Neural cell (in vitro differentiated cells): Measurements from ENCODE around the gene ATXN7L1. TPM values are rescaled to one million over a fixed set of nuclear protein-coding genes. Genes with fewer than 3 reads are reported as not detected.

Experiments
- H2AFZ ChIP-seq: fragments of 200-600, 300-800 bp; sonication (generic), shearing (Covaris generic); 2 replicates; pipeline ENCODE4 v1.6.0; 2014; ENCODE audit warnings: low read depth, mild to moderate bottlenecking, antibody characterized with exemption, low read length, moderate library complexity
- H3F3A ChIP-seq: fragments of 200-600 bp; shearing (Covaris generic); 2 replicates; pipeline ENCODE4 v1.6.1; 2016; ENCODE audit warnings: mild to moderate bottlenecking, moderate library complexity, mixed read lengths, antibody characterized with exemption, low read length; ENCODE audit not compliant: insufficient read depth, poor library complexity, severe bottlenecking
- H3K27ac ChIP-seq: fragments of 200-600, 300-800 bp; sonication (generic), shearing (Covaris generic); 2 replicates; pipeline ENCODE4 v1.5.1; 2014; ENCODE audit warnings: mild to moderate bottlenecking, low read length, moderate library complexity
- H3K27me3 ChIP-seq: fragments of 300-800, 200-600 bp; sonication (generic), shearing (Covaris generic); 2 replicates; pipeline ENCODE4 v1.6.0; 2014; ENCODE audit warnings: mild to moderate bottlenecking, low read depth, low read length, moderate library complexity; ENCODE audit not compliant: insufficient read depth
- H3K36me3 ChIP-seq: fragments of 300-800, 200-600 bp; sonication (generic), shearing (Covaris generic); 2 replicates; pipeline ENCODE4 v1.5.1; 2014; ENCODE audit warnings: mild to moderate bottlenecking, antibody characterized with exemption, low read length, moderate library complexity; ENCODE audit not compliant: insufficient read depth
- H3K4me2 ChIP-seq: fragments of 300-800, 200-600 bp; sonication (generic), shearing (Covaris generic); 2 replicates; pipeline ENCODE4 v1.6.0; 2014; ENCODE audit warnings: mild to moderate bottlenecking, low read length
- H3K4me3 ChIP-seq: fragments of 300-800, 200-600 bp; sonication (generic), shearing (Covaris generic); 2 replicates; pipeline ENCODE4 v1.5.1; 2014; ENCODE audit warnings: mild to moderate bottlenecking, low read length, moderate library complexity
- H3K79me2 ChIP-seq: fragments of 200-600 bp; shearing (Covaris generic); replicated peaks from 2 replicates; pipeline ENCODE4 v1.6.0; 2014; ENCODE audit warnings: mild to moderate bottlenecking, low read length, moderate library complexity; ENCODE audit not compliant: insufficient read depth
- H3K9ac ChIP-seq: fragments of 300-800, 200-600 bp; sonication (generic), shearing (Covaris generic); 2 replicates; pipeline ENCODE4 v1.6.1; 2016; ENCODE audit warnings: mild to moderate bottlenecking, low read length, mixed read lengths
- H3K9me2 ChIP-seq: fragments of 200-600 bp; shearing (Covaris generic); 2 replicates; pipeline ENCODE4 v1.6.1; 2016; ENCODE audit warnings: mild to moderate bottlenecking, low read length, mixed read lengths; ENCODE audit not compliant: insufficient read depth
- H3K9me3 ChIP-seq: fragments of 200-600, 300-800 bp; sonication (generic), shearing (Covaris generic); 2 replicates; pipeline ENCODE4 v1.6.1; 2016; ENCODE audit warnings: mild to moderate bottlenecking, mixed run types, low read length, moderate library complexity, mixed read lengths
- H4K20me1 ChIP-seq: fragments of 200-600 bp; shearing (Covaris generic); 2 replicates; pipeline ENCODE4 v1.6.1; 2016; ENCODE audit warnings: mild to moderate bottlenecking, mixed run types; ENCODE audit not compliant: insufficient read depth
- EP300 ChIP-seq: fragments of 450-650 bp; conservative IDR thresholded peaks from 2 replicates; pipeline ENCODE4 v1.6.1; 2014; ENCODE audit warnings: antibody characterized with exemption, mild to moderate bottlenecking, moderate library complexity; ENCODE audit not compliant: poor library complexity, severe bottlenecking
- EZH2 ChIP-seq: fragments of 200-600, 300-800 bp; shearing (Covaris generic), sonication (generic); IDR thresholded peaks from 2 replicates; pipeline ENCODE4 v1.6.1; 2014; ENCODE audit warnings: antibody characterized with exemption, low read length, borderline replicate concordance, mild to moderate bottlenecking; ENCODE audit not compliant: insufficient read depth, poor library complexity, severe bottlenecking
- MXI1 ChIP-seq: fragments of 450-650 bp; conservative IDR thresholded peaks from 2 replicates; pipeline ENCODE4 v1.6.1; 2014; ENCODE audit warnings: antibody characterized with exemption, mild to moderate bottlenecking; ENCODE audit not compliant: poor library complexity, severe bottlenecking
- POLR2AphosphoS5 ChIP-seq: IDR thresholded peaks from 2 replicates; pipeline ENCODE4 v1.6.1; 2012
- RAD21 ChIP-seq: fragments of 450-650 bp; conservative IDR thresholded peaks from 2 replicates; pipeline ENCODE4 v1.6.1; 2014; ENCODE audit warnings: antibody characterized with exemption, mild to moderate bottlenecking, moderate library complexity
- SMC3 ChIP-seq: fragments of 450-650 bp; conservative IDR thresholded peaks from 2 replicates; pipeline ENCODE4 v1.6.1; 2014; ENCODE audit warnings: antibody characterized with exemption, mild to moderate bottlenecking, moderate library complexity; ENCODE audit not compliant: poor library complexity
- TAF1 ChIP-seq: IDR thresholded peaks from 2 replicates; pipeline ENCODE4 v1.6.1; 2012; ENCODE audit warnings: low read depth
- polyA plus RNA-seq: library from polyadenylated mRNA; depleted of rRNA; stranded (reverse); fragments of >200 nt; gene quantifications from 2 replicates; pipeline ENCODE4 v1.2.3, GENCODE V29; 2014
- TF ChIP-seq, protein P1 (sequence below): IDR thresholded peaks from 2 replicates; pipeline ENCODE4 v1.6.1; 2012; ENCODE audit warnings: borderline replicate concordance
- TF ChIP-seq, protein P2 (sequence below): fragments of 450-650 bp; IDR thresholded peaks from 2 replicates; pipeline ENCODE4 v1.5.1; 2014; ENCODE audit warnings: antibody characterized with exemption, mild to moderate bottlenecking, moderate library complexity; ENCODE audit not compliant: poor library complexity, severe bottlenecking

The ATXN7L1 gene
- polyA plus RNA-seq, 1 donor from 2014 or later: 4.3 TPM

DNA sequence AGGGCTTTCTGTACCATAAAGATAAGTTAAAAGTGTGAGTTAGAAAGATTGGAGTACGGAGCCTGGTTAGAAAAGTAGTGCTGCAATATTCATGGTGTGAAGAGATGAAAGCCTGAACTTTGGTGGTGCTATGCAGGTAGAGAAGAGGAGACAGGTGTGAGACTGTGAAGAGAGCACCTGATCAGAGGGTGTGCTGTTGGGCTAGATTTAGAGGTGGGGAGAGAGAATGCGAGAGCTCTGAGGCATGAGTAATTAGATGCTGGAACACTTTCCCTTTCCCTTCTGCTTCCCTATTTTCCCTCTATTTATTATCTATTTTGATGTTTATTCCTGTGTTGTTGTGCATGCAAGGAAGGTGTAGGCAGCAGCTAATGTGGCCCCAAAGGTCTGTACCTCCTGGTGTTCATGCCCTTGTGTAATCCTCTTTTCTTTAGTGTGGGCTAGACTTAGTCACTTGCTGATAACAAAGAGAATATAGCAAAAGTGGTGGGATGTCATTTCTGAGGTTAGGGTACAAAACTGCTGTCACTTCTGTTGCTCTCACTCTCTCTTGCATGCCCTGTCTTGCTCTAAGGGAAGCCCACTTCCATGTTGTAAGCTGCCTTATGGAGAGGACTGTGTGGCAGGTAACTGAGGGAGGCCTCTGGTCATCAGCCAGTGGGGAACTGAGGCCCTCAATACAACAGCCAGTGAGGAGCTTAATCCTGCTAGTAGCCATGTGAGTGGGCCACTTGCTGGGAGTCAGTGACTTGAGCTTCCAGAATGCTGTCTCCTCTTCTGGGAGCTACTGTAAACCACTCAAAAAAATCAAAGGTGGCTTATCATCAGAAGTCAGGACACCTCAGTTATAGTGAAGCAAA is 2.6 kb upstream of the ATXN7L1 start:
- no peak overlapping the region for H3K27ac ChIP-seq
- H3K9me3 ChIP-seq: no peaks in the 10 kb centered on the region
- no peaks in the 10 kb centered on the region for H3K36me3 ChIP-seq
- peaks cover 16% of the 10 kb centered on the region for H3K79me2 ChIP-seq
- H3F3A ChIP-seq: no peaks in the 10 kb centered on the region
- H2AFZ ChIP-seq: no peak overlapping the region
- no peaks in the 10 kb centered on the region for H4K20me1 ChIP-seq
- H3K9ac ChIP-seq: no peak overlapping the region
- TF ChIP-seq, protein P1, sequence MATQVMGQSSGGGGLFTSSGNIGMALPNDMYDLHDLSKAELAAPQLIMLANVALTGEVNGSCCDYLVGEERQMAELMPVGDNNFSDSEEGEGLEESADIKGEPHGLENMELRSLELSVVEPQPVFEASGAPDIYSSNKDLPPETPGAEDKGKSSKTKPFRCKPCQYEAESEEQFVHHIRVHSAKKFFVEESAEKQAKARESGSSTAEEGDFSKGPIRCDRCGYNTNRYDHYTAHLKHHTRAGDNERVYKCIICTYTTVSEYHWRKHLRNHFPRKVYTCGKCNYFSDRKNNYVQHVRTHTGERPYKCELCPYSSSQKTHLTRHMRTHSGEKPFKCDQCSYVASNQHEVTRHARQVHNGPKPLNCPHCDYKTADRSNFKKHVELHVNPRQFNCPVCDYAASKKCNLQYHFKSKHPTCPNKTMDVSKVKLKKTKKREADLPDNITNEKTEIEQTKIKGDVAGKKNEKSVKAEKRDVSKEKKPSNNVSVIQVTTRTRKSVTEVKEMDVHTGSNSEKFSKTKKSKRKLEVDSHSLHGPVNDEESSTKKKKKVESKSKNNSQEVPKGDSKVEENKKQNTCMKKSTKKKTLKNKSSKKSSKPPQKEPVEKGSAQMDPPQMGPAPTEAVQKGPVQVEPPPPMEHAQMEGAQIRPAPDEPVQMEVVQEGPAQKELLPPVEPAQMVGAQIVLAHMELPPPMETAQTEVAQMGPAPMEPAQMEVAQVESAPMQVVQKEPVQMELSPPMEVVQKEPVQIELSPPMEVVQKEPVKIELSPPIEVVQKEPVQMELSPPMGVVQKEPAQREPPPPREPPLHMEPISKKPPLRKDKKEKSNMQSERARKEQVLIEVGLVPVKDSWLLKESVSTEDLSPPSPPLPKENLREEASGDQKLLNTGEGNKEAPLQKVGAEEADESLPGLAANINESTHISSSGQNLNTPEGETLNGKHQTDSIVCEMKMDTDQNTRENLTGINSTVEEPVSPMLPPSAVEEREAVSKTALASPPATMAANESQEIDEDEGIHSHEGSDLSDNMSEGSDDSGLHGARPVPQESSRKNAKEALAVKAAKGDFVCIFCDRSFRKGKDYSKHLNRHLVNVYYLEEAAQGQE: no peak
- TF ChIP-seq TAF1 (no peak), MXI1 (no peak), EP300 (no peak), POLR2AphosphoS5 (no peak), RAD21 (no peak), EZH2 (no peak), SMC3 (no peak)
- TF ChIP-seq, protein P2, sequence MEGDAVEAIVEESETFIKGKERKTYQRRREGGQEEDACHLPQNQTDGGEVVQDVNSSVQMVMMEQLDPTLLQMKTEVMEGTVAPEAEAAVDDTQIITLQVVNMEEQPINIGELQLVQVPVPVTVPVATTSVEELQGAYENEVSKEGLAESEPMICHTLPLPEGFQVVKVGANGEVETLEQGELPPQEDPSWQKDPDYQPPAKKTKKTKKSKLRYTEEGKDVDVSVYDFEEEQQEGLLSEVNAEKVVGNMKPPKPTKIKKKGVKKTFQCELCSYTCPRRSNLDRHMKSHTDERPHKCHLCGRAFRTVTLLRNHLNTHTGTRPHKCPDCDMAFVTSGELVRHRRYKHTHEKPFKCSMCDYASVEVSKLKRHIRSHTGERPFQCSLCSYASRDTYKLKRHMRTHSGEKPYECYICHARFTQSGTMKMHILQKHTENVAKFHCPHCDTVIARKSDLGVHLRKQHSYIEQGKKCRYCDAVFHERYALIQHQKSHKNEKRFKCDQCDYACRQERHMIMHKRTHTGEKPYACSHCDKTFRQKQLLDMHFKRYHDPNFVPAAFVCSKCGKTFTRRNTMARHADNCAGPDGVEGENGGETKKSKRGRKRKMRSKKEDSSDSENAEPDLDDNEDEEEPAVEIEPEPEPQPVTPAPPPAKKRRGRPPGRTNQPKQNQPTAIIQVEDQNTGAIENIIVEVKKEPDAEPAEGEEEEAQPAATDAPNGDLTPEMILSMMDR: no peak
- no peak overlapping the region for H3K4me3 ChIP-seq
- H3K4me2 ChIP-seq: no peak overlapping the region
- H3K27me3 ChIP-seq: peaks cover 20% of the 10 kb centered on the region
- no peaks in the 10 kb centered on the region for H3K9me2 ChIP-seq

DNA sequence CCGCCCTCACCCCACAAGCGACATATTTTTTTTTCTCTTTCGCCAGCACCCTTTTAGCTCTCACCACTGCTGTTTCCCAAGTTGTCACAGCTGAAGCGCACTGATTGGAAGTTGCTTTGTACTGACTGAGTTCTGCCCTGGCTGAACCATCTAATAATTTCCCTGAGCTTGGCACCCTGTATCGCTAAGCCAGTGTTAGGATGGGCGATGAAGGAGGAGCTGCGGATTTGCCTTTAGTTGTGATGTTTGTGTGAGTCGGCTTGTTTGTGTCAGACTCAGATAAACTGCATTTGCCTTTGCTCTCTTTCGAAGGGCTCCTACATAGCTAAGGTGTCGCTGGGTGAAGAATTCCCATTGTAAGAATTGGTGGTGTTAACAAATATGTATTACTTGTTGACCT is 1.3 kb upstream of the ATXN7L1 start:
- H3K4me2 ChIP-seq: no peak overlapping the region
- no peaks in the 10 kb centered on the region for H4K20me1 ChIP-seq
- no peaks in the 10 kb centered on the region for H3K9me2 ChIP-seq
- H3K4me3 ChIP-seq: peak overlapping the region; percentile 74
- H3K9me3 ChIP-seq: no peaks in the 10 kb centered on the region
- no peaks in the 10 kb centered on the region for H3K36me3 ChIP-seq
- no peak overlapping the region for H2AFZ ChIP-seq
- TF ChIP-seq MXI1 (no peak), TAF1 (no peak), EZH2 (no peak), RAD21 (no peak), POLR2AphosphoS5 (no peak), EP300 (no peak), SMC3 (no peak)
- TF ChIP-seq, protein P2: no peak
- TF ChIP-seq, protein P1: no peak
- H3K27me3 ChIP-seq: peaks cover 20% of the 10 kb centered on the region
- H3K9ac ChIP-seq: no peak overlapping the region
- no peaks in the 10 kb centered on the region for H3F3A ChIP-seq
- no peak overlapping the region for H3K27ac ChIP-seq
- peaks cover 22% of the 10 kb centered on the region for H3K79me2 ChIP-seq
